Measurements from ENCODE around the gene PRDM11.
A peak's percentile ranks its signal among the peaks of the same experiment; 100 is the strongest.

Gene PRDM11

DNA sequence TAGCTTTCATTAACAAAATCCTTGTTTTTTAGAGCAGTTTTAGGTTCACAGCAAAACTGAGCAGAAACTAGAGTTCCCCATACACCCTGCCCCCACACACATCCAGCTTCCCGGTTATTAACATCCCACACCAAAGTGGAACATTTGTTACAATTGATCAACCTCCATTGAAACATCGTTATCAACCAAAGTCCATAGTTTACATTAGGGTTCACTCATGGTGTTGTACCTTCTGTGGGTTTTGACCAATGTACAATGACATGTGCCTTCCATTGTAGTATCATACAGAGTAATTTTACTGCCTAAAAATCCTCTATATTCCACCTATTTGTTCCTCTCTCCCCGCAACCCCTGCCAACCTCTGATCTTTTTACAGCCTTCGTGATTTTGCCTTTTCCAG is 28.5 kb downstream of the PRDM11 start:
- no peak for DNase-seq (ENCODE audit: low read depth)

GRCh38 chr11:45176996-45177395 is 30.6 kb downstream of the PRDM11 start:
- DNase-seq (ENCODE audit: low read depth) = no peak

DNA sequence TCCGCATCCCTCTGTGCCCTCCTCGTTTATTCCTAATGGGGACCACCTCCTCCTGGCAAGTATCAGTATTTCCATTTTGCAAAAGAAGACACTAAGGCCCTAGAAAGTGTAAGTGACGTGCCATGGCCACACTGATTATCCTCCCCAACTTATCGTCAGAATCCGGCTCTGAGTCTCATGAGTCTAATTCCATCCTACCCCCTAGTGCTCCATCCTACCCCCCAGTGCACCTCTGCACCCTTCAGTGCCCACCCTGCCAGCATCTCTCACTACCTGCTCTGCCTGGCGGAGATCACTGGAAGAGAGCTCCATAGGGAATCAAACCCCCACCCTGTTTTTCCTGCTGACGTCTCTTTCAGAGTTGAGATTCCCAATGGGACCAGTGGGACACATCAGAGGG is 31.8 kb downstream of the PRDM11 start:
- no peak for DNase-seq (ENCODE audit: low read depth)

- DNase-seq (ENCODE audit: low read depth) = no peak
Observed at GRCh38 chr11:45178890-45179671, 32.6 kb downstream of the PRDM11 start.

GRCh38 chr11:45179686-45180178 is 33.3 kb downstream of the PRDM11 start:
- no peak for DNase-seq (ENCODE audit: low read depth)

GRCh38 chr11:45180179-45180847 is 33.9 kb downstream of the PRDM11 start:
- DNase-seq (ENCODE audit: low read depth) = no peak

DNA sequence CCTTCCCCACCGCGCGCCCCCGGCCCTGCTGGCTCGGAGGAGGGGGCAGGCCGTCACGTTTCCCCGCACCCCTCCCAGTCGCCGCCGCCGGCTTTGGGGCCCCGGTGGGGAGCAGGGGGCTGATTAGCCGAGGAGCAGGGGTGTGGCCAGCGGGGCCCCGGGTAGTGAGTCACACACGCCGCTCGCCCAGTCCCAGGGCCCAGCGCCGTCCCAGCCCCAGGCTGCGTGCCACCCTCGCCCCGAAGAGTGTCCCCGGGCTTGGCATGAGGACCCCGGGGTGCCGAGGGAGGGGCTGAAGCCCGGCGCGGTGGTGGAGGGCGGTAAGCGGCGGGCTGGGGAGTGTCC is 34.4 kb downstream of the PRDM11 start:
- DNase-seq (ENCODE audit: low read depth) = peak; percentile 13

DNA sequence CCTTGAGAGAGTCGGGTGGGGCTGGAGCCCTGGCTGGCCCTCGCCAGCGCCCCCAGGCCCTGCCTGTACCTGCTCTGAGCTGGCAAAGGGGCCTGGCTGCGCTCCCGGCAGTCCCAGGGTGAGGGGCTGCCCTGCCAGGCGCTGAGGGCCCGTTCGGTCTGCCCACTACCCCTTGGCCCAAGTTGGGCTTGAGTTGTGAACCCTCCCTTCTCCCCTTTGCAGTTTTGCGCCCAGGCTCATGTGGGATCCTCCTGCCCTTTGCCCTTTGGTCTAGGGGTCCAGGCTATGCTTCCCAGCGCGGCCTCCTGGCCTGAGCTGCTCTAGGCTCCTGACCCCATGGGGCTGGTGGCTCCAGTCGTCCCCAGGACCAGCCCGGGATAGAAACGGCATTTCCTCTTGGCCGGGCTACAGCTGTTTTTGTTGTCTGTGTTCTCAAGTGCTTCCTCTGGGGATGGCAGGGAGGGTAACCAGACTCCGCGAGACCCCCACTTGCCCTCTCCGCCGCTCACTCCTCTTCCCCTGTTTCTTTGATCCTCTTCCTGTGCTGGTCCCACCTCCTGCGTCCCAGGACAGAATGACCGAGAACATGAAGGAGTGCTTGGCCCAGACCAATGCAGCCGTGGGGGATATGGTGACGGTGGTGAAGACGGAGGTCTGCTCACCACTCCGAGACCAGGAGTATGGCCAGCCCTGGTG is 34.9 kb downstream of the PRDM11 start:
- no peak for DNase-seq (ENCODE audit: low read depth)

GRCh38 chr11:45181889-45182550 is 35.6 kb downstream of the PRDM11 start:
- no peak for DNase-seq (ENCODE audit: low read depth)

GRCh38 chr11:45182902-45183301 is 36.5 kb downstream of the PRDM11 start:
- DNase-seq (ENCODE audit: low read depth) = no peak

- DNase-seq (ENCODE audit: low read depth) = no peak
Observed at GRCh38 chr11:45184640-45185039, 38.2 kb downstream of the PRDM11 start.

- DNase-seq (ENCODE audit: low read depth) = no peak
Observed at GRCh38 chr11:45185228-45185729, 38.8 kb downstream of the PRDM11 start.

GRCh38 chr11:45187375-45187774 is 40.9 kb downstream of the PRDM11 start:
- no peak for DNase-seq (ENCODE audit: low read depth)

DNA sequence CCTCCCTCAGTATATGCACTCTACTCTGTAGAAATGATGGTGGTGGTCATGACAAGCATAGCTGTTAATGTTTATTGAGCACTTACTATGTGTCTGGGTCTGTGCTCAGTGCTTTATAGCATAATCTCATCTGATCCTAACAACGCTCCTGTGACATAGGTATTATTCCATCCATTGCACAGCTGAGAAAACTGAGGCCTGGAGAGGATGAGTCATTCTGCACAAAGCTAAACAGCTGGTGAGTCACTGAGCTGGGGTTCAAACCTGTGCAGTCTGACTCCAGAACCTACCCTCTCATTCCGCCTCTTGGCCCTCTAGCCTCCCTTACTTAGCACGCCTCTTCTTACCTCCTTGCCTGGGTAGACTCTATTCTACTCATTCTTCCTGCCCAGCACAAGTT is 41.7 kb downstream of the PRDM11 start:
- no peak for DNase-seq (ENCODE audit: low read depth)

DNA sequence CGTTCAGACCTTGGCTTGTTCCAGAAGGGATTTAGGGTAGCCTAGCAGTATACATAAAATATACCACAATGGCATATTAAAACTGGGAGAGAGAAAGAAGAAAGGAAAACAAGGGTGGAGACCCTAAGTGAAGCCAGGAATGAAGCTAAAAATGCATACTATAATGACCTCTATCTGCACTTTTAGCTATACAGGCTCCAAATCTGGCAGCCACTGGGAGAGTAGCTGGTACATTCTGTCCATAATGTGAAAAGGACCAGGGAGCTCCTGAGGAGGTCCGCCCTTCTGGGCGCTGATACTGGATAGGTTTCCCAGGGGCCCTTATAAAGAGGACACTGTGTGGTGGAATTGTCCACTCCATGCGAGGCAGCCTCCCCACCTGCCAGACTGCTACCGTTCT is 42.8 kb downstream of the PRDM11 start:
- DNase-seq (ENCODE audit: low read depth) = no peak

GRCh38 chr11:45193695-45194094 is 47.3 kb downstream of the PRDM11 start:
- DNase-seq (ENCODE audit: low read depth) = no peak

GRCh38 chr11:45204761-45205160 is 58.3 kb downstream of the PRDM11 start:
- no peak for DNase-seq (ENCODE audit: low read depth)

- DNase-seq (ENCODE audit: low read depth) = no peak
Observed at GRCh38 chr11:45205978-45206377, 59.5 kb downstream of the PRDM11 start.

DNA sequence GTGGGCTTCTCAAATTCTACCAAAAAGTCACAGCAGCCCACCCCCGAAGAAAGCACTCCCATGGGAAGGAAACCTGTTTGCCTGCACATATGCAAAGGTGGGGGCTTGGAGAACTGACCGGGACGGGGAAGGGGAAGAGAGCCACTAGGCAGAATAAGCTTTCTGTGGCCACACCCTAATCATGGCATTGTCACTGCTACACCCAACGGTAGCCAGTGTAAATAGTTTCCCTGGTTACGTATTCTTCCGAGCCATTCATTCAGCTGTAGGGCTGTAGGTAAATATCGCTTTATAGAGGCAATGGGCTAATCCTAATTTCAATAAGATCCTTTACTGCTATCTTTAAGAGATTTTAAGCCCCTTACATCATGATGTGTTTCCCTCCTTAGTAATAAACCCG is 61.7 kb downstream of the PRDM11 start:
- DNase-seq (ENCODE audit: low read depth) = no peak

DNA sequence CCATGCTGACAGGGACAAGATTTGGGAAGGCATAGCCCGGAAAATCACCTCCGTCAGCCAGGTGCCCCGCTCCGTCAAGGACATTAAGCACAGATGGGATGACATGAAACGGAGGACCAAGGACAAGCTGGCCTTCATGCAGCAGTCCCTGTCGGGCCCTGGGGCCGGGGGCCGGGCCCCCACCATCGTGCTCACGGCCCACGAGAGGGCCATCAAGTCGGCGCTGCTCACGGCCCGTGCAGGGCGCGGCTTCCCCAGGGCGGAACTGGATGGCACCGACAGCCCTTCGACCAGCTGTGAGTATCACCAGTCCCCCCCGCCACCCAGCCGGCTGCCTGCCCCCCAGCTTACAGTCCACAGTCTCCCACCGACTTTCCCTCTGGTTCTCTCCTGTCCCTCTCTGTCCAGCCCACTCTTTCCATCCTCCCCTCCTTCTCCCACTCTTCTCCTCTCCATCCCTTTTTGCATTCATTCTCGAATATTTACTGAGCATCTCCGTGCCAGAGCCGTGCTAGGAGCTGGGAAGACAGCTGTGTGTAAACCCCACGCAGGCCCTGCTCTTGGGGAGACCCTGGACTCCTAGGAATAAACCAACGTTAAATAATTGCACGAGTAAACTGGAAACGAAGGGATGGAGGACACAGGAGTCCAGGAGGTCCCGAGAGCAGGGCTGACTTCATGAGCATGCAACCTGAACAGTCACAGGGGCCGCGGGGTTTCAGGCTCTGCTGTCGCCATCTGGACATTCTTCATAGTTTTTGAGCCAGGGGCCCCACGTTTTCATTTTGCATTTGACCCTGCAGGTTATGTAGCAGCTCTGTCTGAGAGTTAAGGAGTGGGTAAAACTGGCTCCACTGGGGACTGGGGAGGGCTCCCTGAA is 62.8 kb downstream of the PRDM11 start:
- DNase-seq (ENCODE audit: low read depth) = no peak

Measured in stimulated activated CD8-positive, alpha-beta memory T cell treated with anti-CD3 and anti-CD28 coated beads, Interleukin-12 subunit alpha, Interleukin-12 subunit beta, amount 100 ng/mL, for 1 hour (primary cell).